Type B pancreatic cell (in vitro differentiated cells): ENCODE data around the gene SLC35D2. TPM values are rescaled to one million over a fixed set of nuclear protein-coding genes. Genes with fewer than 3 reads are reported as not detected.
"Not testable (repeated sequence)": the region's sequence is repeated elsewhere in the genome, so short reads cannot be mapped to it uniquely, and the experiment has no call there.

Source experiments
- DNase-seq: peaks from one replicate; pipeline ENCODE4 v3.0.0; 2021; ENCODE audit warnings: mixed read lengths; ENCODE audit not compliant: unreplicated experiment; ENCODE audit errors: extremely low spot score
- H3K27ac Mint-ChIP-seq: 2 replicates; pipeline ENCODE4 v1.8.0; 2021; ENCODE audit warnings: mild to moderate bottlenecking, mixed read lengths
- H3K27me3 Mint-ChIP-seq: 2 replicates; pipeline ENCODE4 v1.8.0; 2021; ENCODE audit warnings: mixed read lengths
- H3K36me3 Mint-ChIP-seq: 2 replicates; pipeline ENCODE4 v1.8.0; 2021; ENCODE audit warnings: mixed read lengths
- H3K4me1 Mint-ChIP-seq: one replicate; pipeline ENCODE4 v1.8.0; 2021; ENCODE audit warnings: mixed read lengths; ENCODE audit not compliant: unreplicated experiment
- H3K4me3 Mint-ChIP-seq: 2 replicates; pipeline ENCODE4 v1.8.0; 2021; ENCODE audit warnings: mild to moderate bottlenecking, mixed read lengths
- H3K9me3 Mint-ChIP-seq: 2 replicates; pipeline ENCODE4 v1.8.0; 2021; ENCODE audit warnings: mixed read lengths
- total RNA-seq: library from RNA; stranded (reverse); gene quantifications from 2 replicates; pipeline ENCODE4 v1.2.1, GENCODE V29; 2021; ENCODE audit warnings: low replicate concordance
- TF ChIP-seq, protein P1 (sequence below): fragments of 200-600 bp; sonication (generic); conservative IDR thresholded peaks from 2 replicates; pipeline ENCODE4 v1.5.0; 2021; ENCODE audit warnings: antibody characterized with exemption, mild to moderate bottlenecking

The SLC35D2 gene
- total RNA-seq, 1 donor from 2014 or later, result 25.7 TPM

DNA sequence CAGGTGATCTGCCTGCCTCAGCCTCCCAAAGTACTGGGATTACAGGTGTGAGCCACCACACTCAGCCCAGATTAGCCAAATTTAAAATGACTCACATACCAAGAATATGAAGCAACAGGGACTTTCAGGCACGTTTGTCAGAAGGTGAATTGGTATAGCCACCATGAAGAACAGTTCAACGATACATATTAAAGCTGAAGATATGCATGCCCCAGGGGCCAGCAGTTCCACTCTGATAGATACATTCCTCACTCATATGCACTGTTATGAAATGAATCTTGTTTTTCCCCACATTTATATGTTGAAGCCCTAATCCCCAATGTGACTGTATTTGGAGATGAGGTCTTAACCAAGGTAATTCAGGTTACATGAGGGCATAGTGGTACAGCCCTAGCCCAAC, 22.5 kb downstream of the SLC35D2 start:
- TF ChIP-seq, protein P1, sequence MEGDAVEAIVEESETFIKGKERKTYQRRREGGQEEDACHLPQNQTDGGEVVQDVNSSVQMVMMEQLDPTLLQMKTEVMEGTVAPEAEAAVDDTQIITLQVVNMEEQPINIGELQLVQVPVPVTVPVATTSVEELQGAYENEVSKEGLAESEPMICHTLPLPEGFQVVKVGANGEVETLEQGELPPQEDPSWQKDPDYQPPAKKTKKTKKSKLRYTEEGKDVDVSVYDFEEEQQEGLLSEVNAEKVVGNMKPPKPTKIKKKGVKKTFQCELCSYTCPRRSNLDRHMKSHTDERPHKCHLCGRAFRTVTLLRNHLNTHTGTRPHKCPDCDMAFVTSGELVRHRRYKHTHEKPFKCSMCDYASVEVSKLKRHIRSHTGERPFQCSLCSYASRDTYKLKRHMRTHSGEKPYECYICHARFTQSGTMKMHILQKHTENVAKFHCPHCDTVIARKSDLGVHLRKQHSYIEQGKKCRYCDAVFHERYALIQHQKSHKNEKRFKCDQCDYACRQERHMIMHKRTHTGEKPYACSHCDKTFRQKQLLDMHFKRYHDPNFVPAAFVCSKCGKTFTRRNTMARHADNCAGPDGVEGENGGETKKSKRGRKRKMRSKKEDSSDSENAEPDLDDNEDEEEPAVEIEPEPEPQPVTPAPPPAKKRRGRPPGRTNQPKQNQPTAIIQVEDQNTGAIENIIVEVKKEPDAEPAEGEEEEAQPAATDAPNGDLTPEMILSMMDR, result no peak
- peaks cover 20% of the 10 kb centered on the region for H3K36me3 Mint-ChIP-seq
- no peaks in the 10 kb centered on the region for H3K9me3 Mint-ChIP-seq
- no peak for DNase-seq
- H3K4me3 Mint-ChIP-seq, result no peak overlapping the region
- H3K27me3 Mint-ChIP-seq, result no peaks in the 10 kb centered on the region
- no peak overlapping the region for H3K27ac Mint-ChIP-seq
- H3K4me1 Mint-ChIP-seq, result no peaks in the 10 kb centered on the region

DNA sequence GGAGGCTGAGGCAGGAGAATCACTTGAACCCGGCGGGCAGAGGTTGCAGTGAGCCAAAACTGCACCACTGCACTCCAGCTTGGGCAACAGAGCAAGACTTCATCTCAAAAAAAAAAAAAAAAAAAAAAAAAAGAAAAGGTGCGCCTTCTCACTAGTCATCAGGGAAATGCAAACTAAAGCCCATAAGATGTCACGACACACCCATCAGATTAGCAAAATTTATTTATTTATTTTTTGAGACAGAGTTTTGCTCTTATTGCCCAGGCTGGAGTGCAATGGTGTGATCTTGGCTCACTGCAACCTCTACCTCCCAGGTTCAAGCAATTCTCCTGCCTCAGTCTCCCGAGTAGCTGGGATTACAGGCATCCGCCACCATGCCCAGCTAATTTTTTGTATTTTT, 23.0 kb downstream of the SLC35D2 start:
- not testable (repeated sequence) for H3K27me3 Mint-ChIP-seq, H3K9me3 Mint-ChIP-seq, H3K4me3 Mint-ChIP-seq, DNase-seq, H3K4me1 Mint-ChIP-seq, H3K27ac Mint-ChIP-seq
- peaks cover 23% of the 10 kb centered on the region for H3K36me3 Mint-ChIP-seq

DNA sequence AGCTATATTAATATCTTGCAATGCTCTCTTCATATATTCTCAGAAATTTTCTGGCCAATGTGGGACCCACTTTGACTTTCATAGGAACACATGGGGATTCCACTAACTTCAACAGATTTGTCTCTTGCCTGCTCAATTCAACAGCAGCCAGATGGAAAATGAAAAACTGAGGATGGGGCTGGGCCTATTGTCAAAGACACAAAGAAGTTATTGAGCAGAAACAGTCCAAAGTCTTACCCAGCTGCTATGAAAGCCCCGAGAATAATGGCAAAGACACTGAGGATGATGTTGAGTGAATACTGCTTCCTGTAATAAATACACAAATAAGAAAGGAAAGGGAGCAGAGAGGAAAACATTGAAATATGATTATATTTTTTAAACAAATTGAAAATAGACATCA, 32.6 kb downstream of the SLC35D2 start:
- no peaks in the 10 kb centered on the region for H3K27me3 Mint-ChIP-seq
- H3K27ac Mint-ChIP-seq, result no peak overlapping the region
- H3K4me1 Mint-ChIP-seq, result no peaks in the 10 kb centered on the region
- peaks cover 12% of the 10 kb centered on the region for H3K36me3 Mint-ChIP-seq
- no peak for DNase-seq
- TF ChIP-seq, protein P1, result no peak
- H3K4me3 Mint-ChIP-seq, result no peak overlapping the region
- H3K9me3 Mint-ChIP-seq, result peaks cover 9% of the 10 kb centered on the region

DNA sequence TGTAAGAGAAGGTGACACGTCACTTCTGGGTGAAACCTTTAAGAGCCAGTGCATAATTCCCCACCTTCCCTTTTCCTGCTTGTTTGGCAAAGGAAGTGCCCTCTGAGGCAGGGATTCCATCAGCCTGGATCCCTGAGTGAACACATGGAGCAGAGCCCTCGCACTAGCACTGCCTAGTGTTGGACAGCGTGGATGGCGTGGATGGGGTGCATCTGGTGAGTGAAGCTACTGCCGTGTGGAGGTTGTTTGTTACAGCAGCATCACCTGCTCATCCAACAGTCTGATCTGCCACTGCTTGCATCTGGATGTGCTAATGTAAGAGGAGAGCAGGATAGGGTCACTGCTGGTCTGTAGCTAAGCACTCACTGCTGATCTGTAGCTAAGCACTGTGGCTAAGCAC, 35.2 kb downstream of the SLC35D2 start:
- TF ChIP-seq, protein P1, result no peak
- no peak for DNase-seq
- peaks cover 8% of the 10 kb centered on the region for H3K36me3 Mint-ChIP-seq
- H3K4me1 Mint-ChIP-seq, result no peaks in the 10 kb centered on the region
- H3K27ac Mint-ChIP-seq, result no peak overlapping the region
- H3K4me3 Mint-ChIP-seq, result no peak overlapping the region
- H3K27me3 Mint-ChIP-seq, result no peaks in the 10 kb centered on the region
- H3K9me3 Mint-ChIP-seq, result peaks cover 9% of the 10 kb centered on the region

DNA sequence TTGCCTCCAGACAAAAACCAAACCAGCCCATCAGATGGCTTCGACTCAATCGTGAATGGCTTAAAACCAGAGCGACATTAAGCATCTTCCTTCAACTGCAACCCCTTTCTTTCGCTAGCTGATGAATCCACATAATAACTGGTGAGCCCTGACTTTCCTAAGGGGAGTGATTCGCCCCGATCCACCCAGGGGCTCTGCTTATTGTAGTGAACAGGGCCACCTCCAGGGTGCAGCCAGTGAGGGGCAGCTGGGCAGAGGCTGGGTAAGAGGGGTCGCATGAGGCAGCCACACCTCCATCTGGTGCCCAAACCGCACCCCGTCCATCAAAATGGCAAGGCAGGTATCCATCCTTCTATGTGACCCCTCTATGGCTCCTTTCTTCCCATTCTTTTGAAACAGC, 38.0 kb downstream of the SLC35D2 start:
- no peaks in the 10 kb centered on the region for H3K27me3 Mint-ChIP-seq
- TF ChIP-seq, protein P1, result no peak

DNA sequence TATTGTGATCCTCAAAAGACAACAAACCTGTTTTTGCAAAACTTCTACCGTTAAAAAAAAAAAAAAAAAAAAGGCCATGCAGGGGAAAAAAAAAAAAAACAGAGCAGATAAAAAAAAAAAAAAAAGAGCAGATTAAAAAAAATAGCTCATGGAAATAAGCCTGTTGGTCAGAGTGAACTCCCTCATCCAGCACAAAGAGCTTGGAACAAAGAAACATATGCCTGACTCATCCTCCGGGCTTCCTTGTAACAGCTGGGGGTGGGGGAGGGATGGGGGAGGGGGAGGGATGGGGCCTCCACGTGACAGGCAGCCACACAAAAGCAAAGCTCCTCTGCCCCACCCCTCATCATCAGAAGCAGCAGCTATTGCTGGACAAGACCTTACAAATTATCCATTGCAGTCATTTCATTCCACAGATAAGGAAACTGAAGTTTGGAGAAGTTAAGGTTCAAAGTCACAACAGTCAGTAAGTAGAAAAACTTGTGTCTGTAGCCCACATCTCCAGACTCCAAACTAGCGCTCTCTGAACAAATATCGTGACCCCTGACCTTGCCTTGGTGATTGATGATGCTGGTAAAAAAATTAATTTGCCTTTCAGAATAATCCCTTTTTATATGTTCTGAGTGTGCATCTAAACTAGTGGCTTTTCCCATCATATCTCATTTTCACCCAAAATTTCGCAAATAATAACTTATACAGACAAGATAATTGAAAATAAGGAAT, 38.9 kb downstream of the SLC35D2 start:
- H3K36me3 Mint-ChIP-seq, result peaks cover 4% of the 10 kb centered on the region
- H3K27me3 Mint-ChIP-seq, result no peaks in the 10 kb centered on the region
- TF ChIP-seq, protein P1, result no peak
- H3K4me3 Mint-ChIP-seq, result no peak overlapping the region
- H3K27ac Mint-ChIP-seq, result peak overlapping the region; percentile 5
- peaks cover 5% of the 10 kb centered on the region for H3K9me3 Mint-ChIP-seq
- peaks cover 6% of the 10 kb centered on the region for H3K4me1 Mint-ChIP-seq
- DNase-seq, result no peak

More for the DNA sequence above, 38.0 kb downstream of the SLC35D2 start:
- no peaks in the 10 kb centered on the region for H3K4me1 Mint-ChIP-seq
- H3K27ac Mint-ChIP-seq, result peak overlapping the region; percentile 35
- H3K9me3 Mint-ChIP-seq, result peaks cover 5% of the 10 kb centered on the region
- H3K4me3 Mint-ChIP-seq, result no peak overlapping the region
- peaks cover 4% of the 10 kb centered on the region for H3K36me3 Mint-ChIP-seq
- DNase-seq, result no peak
